Measurements from ENCODE around the gene GABRG3. TPM values are rescaled to one million over a fixed set of nuclear protein-coding genes. Genes with fewer than 3 reads are reported as not detected.

Gene GABRG3
- total and polyA plus RNA-seq, 4 experiments from 2014 or later: not detected

DNA sequence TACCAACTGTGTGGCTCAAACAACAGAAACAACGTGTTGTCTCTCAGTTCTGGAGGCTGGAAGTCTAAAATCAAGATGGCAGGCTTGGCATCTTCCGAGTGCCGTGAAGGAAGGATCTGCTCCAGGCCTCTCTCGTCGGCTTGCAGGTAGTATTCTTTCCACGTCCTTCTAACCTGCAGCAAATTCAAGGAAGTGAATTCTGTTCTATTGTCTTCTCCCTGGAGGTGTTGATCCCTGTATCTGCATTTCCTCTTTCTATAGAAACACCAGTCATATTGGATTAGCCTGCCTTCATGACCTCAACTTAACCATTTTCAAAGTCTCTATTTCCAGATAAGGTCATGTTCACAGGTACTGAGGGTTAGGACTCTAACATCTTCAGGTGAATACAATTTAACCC is 512.1 kb downstream of the GABRG3 start:
- Histone ChIP-seq H3K4me1 (ENCODE audit: insufficient read depth, low read length) (no peaks in the 10 kb centered on the region), H3K27ac (ENCODE audit: low read depth, low read length) (no peak overlapping the region), H3K4me3 (ENCODE audit: low read length in 2 of 2) (no peak overlapping the region), H3K36me3 (ENCODE audit: insufficient read depth, low read length) (no peaks in the 10 kb centered on the region), H3K27me3 (ENCODE audit: insufficient read depth, low read length) (no peaks in the 10 kb centered on the region), H3K9me3 (ENCODE audit: control insufficient read depth in 1 of 2, low read length in 2 of 2) (no peaks in the 10 kb centered on the region)
- DNase-seq: no peak
- Mint-ChIP-seq H3K27me3 (no peaks in the 10 kb centered on the region), H3K4me1 (no peaks in the 10 kb centered on the region), H3K9me3 (peaks cover 2 to 14% (median 7%) of the 10 kb centered on the region in 8 donors), H3K27ac (no peak overlapping the region), H3K36me3 (no peaks in the 10 kb centered on the region), H3K4me3 (no peak overlapping the region)
- intact Hi-C loops (cut with micrococcal nuclease): no loop called here
- POLR2A ChIA-PET (ENCODE audit: partially characterized antibody): no interaction called here
- CTCF ChIA-PET (ENCODE audit: partially characterized antibody): no interaction called here

DNA sequence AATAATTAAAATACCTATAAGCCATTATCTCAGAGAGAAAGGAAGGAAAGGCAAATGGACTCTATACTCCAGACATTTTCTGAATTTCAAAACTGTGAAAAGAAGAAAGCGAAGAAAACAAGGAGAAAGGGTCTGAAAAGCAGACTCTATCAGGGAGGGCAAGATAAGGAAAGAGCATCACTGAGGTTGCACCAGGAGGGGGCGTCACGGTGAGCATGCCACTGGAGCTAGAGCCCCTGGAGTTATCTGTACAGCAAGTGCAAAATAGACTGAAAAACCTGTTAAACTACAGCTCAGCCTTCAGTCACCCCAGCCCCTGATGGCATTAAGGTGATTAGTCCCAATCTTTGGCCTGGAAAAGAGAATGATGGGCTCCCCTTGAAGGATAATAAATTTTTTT is 514.3 kb downstream of the GABRG3 start:
- H3K27me3 Mint-ChIP-seq: no peaks in the 10 kb centered on the region
- H3K4me1 ChIP-seq (ENCODE audit: insufficient read depth, low read length): no peaks in the 10 kb centered on the region
- no peak overlapping the region for H3K4me3 ChIP-seq (ENCODE audit: low read length in 2 of 2)
- no peak overlapping the region for H3K27ac ChIP-seq (ENCODE audit: low read depth, low read length)
- H3K4me1 Mint-ChIP-seq: no peaks in the 10 kb centered on the region
- H3K27ac Mint-ChIP-seq: no peak overlapping the region
- intact Hi-C loops (cut with micrococcal nuclease): no loop called here
- H3K9me3 ChIP-seq (ENCODE audit: control insufficient read depth in 1 of 2, low read length in 2 of 2): no peaks in the 10 kb centered on the region
- H3K9me3 Mint-ChIP-seq: peaks cover 0 to 16% (median 6%) of the 10 kb centered on the region in 8 donors
- H3K4me3 Mint-ChIP-seq: no peak overlapping the region
- no peaks in the 10 kb centered on the region for H3K36me3 ChIP-seq (ENCODE audit: insufficient read depth, low read length)
- H3K27me3 ChIP-seq (ENCODE audit: insufficient read depth, low read length): no peaks in the 10 kb centered on the region
- ChIA-PET POLR2A (ENCODE audit: partially characterized antibody) (no interaction called here), CTCF (ENCODE audit: partially characterized antibody) (no interaction called here)
- no peaks in the 10 kb centered on the region for H3K36me3 Mint-ChIP-seq
- no peak for DNase-seq

DNA sequence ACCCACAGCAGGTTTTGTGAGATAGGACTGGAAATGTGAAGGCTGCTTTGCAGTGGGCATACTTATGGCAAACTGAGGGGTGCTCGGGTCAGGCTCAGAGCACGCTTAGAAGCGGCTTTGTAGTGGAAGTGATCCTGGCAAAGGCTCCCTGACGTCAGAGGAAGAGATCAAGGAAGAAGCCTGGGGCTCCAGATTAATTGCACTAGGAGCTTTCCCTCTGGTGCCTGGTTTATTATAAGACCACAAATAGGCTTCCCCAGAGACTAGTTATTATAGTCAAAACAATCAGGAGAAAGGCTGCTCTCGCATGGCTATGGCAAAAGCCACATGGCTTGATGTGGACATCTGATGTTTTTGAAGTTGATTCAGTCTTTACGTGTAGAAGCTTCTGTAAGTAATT is 515.1 kb downstream of the GABRG3 start:
- CTCF ChIA-PET (ENCODE audit: partially characterized antibody): no interaction called here
- POLR2A ChIA-PET (ENCODE audit: partially characterized antibody): no interaction called here
- Histone ChIP-seq H3K36me3 (ENCODE audit: insufficient read depth, low read length) (no peaks in the 10 kb centered on the region), H3K4me1 (ENCODE audit: insufficient read depth, low read length) (no peaks in the 10 kb centered on the region), H3K4me3 (ENCODE audit: low read length in 2 of 2) (no peak overlapping the region), H3K27ac (ENCODE audit: low read depth, low read length) (no peak overlapping the region), H3K27me3 (ENCODE audit: insufficient read depth, low read length) (no peaks in the 10 kb centered on the region), H3K9me3 (ENCODE audit: control insufficient read depth in 1 of 2, low read length in 2 of 2) (no peaks in the 10 kb centered on the region)
- H3K27me3 Mint-ChIP-seq: no peaks in the 10 kb centered on the region
- no peak for DNase-seq
- H3K4me3 Mint-ChIP-seq: no peak overlapping the region
- H3K4me1 Mint-ChIP-seq: no peaks in the 10 kb centered on the region
- intact Hi-C loops (cut with micrococcal nuclease): no loop called here
- H3K27ac Mint-ChIP-seq: no peak overlapping the region
- H3K9me3 Mint-ChIP-seq: peaks cover 0 to 14% (median 6%) of the 10 kb centered on the region in 8 donors
- H3K36me3 Mint-ChIP-seq: no peaks in the 10 kb centered on the region

DNA sequence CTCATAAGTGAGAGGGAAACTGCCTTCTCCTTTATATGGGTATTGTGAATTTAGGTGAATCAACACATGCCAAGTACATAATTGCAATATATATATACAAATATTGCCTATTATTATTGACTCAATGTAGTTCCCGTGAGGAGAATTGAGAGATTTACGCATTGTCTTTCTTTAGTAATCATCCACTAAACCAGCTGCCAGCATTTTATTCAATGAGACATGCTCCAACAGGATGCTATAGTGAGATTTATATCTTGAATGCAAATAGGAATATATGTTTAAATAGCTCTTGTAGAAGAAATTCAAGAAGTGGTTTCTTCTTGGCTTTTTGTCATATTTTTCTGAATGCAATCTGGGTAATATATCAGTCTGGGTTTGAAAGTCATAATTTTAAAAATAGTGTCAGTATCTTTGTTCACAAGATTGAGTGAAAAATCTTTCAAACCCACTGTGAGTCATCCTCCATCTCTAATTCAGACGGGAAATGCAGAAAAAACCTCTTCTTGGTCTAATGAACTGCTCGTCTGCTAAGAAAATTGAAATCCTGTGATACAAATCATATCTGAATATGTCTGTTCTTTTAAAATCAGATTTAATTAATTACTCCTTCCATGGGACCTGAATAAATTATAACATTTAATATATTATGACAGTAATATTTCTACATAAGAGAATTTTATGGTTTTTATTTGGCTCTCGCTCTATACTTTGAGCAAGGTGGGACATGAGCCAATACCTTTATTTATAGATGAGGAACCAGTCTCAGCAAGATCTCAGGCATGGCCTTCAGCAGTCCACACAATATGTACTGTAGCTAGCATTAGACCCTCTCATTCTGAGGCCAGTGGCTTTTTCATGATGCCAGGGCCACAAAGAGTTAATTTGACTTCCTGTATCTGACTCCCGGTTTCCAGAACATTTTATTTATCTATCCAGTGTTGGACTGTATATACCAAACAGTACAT is 516.0 kb downstream of the GABRG3 start:
- no peak overlapping the region for H3K27ac ChIP-seq (ENCODE audit: low read depth, low read length)
- DNase-seq: no peak
- peaks cover 0 to 12% (median 6%) of the 10 kb centered on the region in 8 donors for H3K9me3 Mint-ChIP-seq
- H3K4me3 Mint-ChIP-seq: no peak overlapping the region
- H3K4me1 Mint-ChIP-seq: no peaks in the 10 kb centered on the region
- no peaks in the 10 kb centered on the region for H3K36me3 Mint-ChIP-seq
- POLR2A ChIA-PET (ENCODE audit: partially characterized antibody): no interaction called here
- CTCF ChIA-PET (ENCODE audit: partially characterized antibody): no interaction called here
- no peaks in the 10 kb centered on the region for H3K9me3 ChIP-seq (ENCODE audit: control insufficient read depth in 1 of 2, low read length in 2 of 2)
- no peaks in the 10 kb centered on the region for H3K27me3 ChIP-seq (ENCODE audit: insufficient read depth, low read length)
- H3K4me3 ChIP-seq (ENCODE audit: low read length in 2 of 2): no peak overlapping the region
- H3K27me3 Mint-ChIP-seq: no peaks in the 10 kb centered on the region
- intact Hi-C loops (cut with micrococcal nuclease): no loop called here
- H3K4me1 ChIP-seq (ENCODE audit: insufficient read depth, low read length): no peaks in the 10 kb centered on the region
- H3K36me3 ChIP-seq (ENCODE audit: insufficient read depth, low read length): no peaks in the 10 kb centered on the region
- H3K27ac Mint-ChIP-seq: no peak overlapping the region

DNA sequence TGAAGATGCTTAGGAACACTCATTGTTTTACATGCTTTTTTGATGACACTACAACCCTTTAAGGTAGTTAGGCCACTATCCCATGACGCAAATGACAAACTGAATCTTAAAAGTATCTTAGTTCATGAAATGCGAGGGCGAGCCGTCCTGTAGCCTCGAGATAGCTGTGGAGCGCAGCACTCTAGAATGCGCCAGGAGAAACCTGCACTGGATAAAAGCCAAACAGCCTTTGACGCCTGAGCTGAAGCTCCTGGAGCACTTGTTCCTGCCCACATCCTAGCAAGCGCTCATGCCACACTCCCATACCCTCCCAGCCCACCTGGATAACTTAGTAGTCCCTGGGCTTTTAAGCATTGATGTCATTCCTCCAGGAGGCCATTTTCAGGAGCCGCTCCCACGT is 516.9 kb downstream of the GABRG3 start:
- no peaks in the 10 kb centered on the region for H3K36me3 ChIP-seq (ENCODE audit: insufficient read depth, low read length)
- H3K27me3 Mint-ChIP-seq: no peaks in the 10 kb centered on the region
- H3K27ac ChIP-seq (ENCODE audit: low read depth, low read length): no peak overlapping the region
- DNase-seq: no peak
- H3K27ac Mint-ChIP-seq: no peak overlapping the region
- CTCF ChIA-PET (ENCODE audit: partially characterized antibody): no interaction called here
- POLR2A ChIA-PET (ENCODE audit: partially characterized antibody): no interaction called here
- no peaks in the 10 kb centered on the region for H3K4me1 ChIP-seq (ENCODE audit: insufficient read depth, low read length)
- intact Hi-C loops (cut with micrococcal nuclease): no loop called here
- H3K4me3 ChIP-seq (ENCODE audit: low read length in 2 of 2): no peak overlapping the region
- H3K36me3 Mint-ChIP-seq: no peaks in the 10 kb centered on the region
- peaks cover 0 to 10% (median 6%) of the 10 kb centered on the region in 8 donors for H3K9me3 Mint-ChIP-seq
- H3K4me1 Mint-ChIP-seq: no peaks in the 10 kb centered on the region
- H3K4me3 Mint-ChIP-seq: no peak overlapping the region
- H3K9me3 ChIP-seq (ENCODE audit: control insufficient read depth in 1 of 2, low read length in 2 of 2): no peaks in the 10 kb centered on the region
- H3K27me3 ChIP-seq (ENCODE audit: insufficient read depth, low read length): no peaks in the 10 kb centered on the region

DNA sequence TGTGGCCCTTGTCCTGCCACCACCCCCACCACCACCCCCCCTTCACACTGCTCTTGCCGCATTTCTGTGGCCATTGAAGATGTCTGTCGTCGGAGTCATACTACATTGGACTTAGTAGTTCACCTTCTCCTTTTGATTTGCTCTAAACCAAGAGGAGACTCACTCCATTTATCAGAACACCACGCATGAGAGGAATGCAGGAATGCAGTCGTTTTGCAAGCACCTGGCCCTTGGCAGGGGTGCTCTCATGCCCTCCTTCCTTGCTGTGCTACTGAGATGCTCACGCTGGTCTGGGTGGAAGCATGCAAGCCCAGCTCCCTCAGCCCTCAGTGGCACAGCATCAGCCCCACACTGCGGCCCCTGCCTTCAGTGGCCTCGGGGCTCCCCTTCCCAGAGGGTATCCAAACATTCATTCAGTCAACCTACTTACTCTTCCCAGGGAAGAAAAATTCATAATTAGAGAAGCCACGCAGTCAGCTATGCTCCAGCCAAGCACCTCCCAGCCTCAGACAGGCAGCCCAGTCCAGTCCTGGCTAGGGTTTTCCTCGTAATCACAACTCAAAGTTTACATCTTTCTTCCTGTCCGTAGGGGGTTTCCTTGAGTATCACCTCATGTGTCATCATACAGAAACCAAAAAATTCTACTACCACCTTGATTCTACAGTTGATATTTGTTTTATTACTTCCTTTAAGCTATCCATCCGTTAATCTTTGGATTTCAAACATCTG is 520.0 kb downstream of the GABRG3 start:
- no peaks in the 10 kb centered on the region for H3K4me1 ChIP-seq (ENCODE audit: insufficient read depth, low read length)
- H3K4me3 Mint-ChIP-seq: no peak overlapping the region
- no peaks in the 10 kb centered on the region for H3K27me3 Mint-ChIP-seq
- DNase-seq: no peak
- H3K27me3 ChIP-seq (ENCODE audit: insufficient read depth, low read length): no peaks in the 10 kb centered on the region
- no peak overlapping the region for H3K4me3 ChIP-seq (ENCODE audit: low read length in 2 of 2)
- no peak overlapping the region for H3K27ac Mint-ChIP-seq
- POLR2A ChIA-PET (ENCODE audit: partially characterized antibody): no interaction called here
- no peaks in the 10 kb centered on the region for H3K36me3 ChIP-seq (ENCODE audit: insufficient read depth, low read length)
- CTCF ChIA-PET (ENCODE audit: partially characterized antibody): no interaction called here
- no peaks in the 10 kb centered on the region for H3K4me1 Mint-ChIP-seq
- H3K9me3 ChIP-seq (ENCODE audit: control insufficient read depth in 1 of 2, low read length in 2 of 2): no peaks in the 10 kb centered on the region
- peaks cover 0 to 10% (median 5%) of the 10 kb centered on the region in 8 donors for H3K9me3 Mint-ChIP-seq
- no peaks in the 10 kb centered on the region for H3K36me3 Mint-ChIP-seq
- no peak overlapping the region for H3K27ac ChIP-seq (ENCODE audit: low read depth, low read length)
- intact Hi-C loops (cut with micrococcal nuclease): no loop called here

DNA sequence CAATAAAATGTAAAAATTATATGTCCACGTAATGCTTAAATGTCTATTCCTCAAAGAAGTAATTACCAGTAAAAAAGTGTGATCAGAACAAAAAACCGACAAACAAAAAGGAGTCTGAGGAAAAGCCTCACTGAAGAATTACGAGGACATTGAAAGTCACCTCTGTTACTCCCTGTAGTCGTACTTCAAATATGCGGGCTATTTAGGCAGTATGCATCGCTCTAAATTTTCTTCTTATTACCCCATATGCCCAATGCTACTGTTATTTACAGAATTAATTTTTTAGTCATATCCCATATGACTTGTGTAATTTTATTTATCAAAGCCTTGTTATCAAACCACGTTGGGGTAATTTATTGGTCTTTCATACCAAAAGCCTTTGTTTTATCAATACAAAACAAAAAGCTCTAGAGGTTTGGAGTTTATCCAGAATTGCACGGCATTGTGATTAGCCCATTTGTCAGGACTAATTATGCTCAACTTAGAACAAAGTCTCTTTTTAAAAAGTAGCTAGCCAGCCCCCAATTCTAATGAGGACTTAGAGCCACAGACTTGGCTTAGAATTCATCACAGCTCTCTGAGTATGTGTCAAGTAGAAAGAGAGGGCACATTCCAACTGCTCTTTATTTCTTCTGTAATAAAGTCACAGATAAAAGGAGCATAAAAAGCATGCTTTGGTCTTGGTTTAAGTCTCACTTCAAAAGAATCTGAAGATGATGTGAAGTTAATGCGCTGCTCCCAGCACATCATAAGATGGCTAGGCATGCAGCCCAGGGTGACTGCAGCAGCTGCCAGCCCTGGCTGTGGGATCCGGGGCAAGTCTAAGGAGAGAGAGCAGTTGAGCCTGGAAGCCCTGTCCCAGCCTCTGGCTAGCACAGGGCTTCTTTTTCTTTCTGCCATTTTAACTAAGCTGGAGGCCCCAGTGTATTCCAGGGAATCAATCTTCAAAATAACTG is 521.0 kb downstream of the GABRG3 start:
- Mint-ChIP-seq H3K9me3 (peaks cover 0 to 10% (median 6%) of the 10 kb centered on the region in 8 donors), H3K27ac (no peak overlapping the region), H3K36me3 (no peaks in the 10 kb centered on the region), H3K4me3 (no peak overlapping the region), H3K27me3 (no peaks in the 10 kb centered on the region), H3K4me1 (no peaks in the 10 kb centered on the region)
- H3K27ac ChIP-seq (ENCODE audit: low read depth, low read length): no peak overlapping the region
- intact Hi-C loops (cut with micrococcal nuclease): no loop called here
- no peaks in the 10 kb centered on the region for H3K27me3 ChIP-seq (ENCODE audit: insufficient read depth, low read length)
- no peaks in the 10 kb centered on the region for H3K4me1 ChIP-seq (ENCODE audit: insufficient read depth, low read length)
- ChIA-PET CTCF (ENCODE audit: partially characterized antibody) (no interaction called here), POLR2A (ENCODE audit: partially characterized antibody) (no interaction called here)
- no peaks in the 10 kb centered on the region for H3K36me3 ChIP-seq (ENCODE audit: insufficient read depth, low read length)
- DNase-seq: no peak
- no peaks in the 10 kb centered on the region for H3K9me3 ChIP-seq (ENCODE audit: control insufficient read depth in 1 of 2, low read length in 2 of 2)
- H3K4me3 ChIP-seq (ENCODE audit: low read length in 2 of 2): no peak overlapping the region

Data from CD4-positive, alpha-beta memory T cell (primary cell).